Measurements from ENCODE around the gene CNTN4. TPM values are rescaled to one million over a fixed set of nuclear protein-coding genes. Genes with fewer than 3 reads are reported as not detected.

CNTN4 gene
- polyA plus RNA-seq, 4 donors: 0.27 to 6.5 (median 2.6) TPM; not detected in 1

- H3K27ac ChIP-seq (ENCODE audit: low read depth in 1 of 3, low read length in 2 of 3): no peak overlapping the region
- H3K36me3 ChIP-seq (ENCODE audit: control insufficient read depth in 3 of 3, insufficient read depth in 2 of 3, low read depth in 1 of 3, low read length in 3 of 3): no peaks in the 10 kb centered on the region
- FAIRE-seq: no peak
- H3K9me3 ChIP-seq (ENCODE audit: control insufficient read depth in 2 of 2, insufficient read depth in 1 of 2, low read depth in 1 of 2, low read length in 1 of 2): peaks cover 0 to 4% of the 10 kb centered on the region in 2 donors
- H3K27me3 ChIP-seq (ENCODE audit: control insufficient read depth in 3 of 3, insufficient read depth in 3 of 3, low read length in 3 of 3): no peaks in the 10 kb centered on the region
- no peak overlapping the region for H3K4me3 ChIP-seq (ENCODE audit: low read depth in 1 of 3, low read length in 3 of 3)
- DNase-seq: no peak
- 83 to 88% (median 83%) methylated on average over 2 of the region's 2 CpGs for WGBS, 3 donors
- H3K4me1 ChIP-seq (ENCODE audit: control insufficient read depth in 3 of 3, insufficient read depth in 2 of 3, low read depth in 1 of 3, low read length in 2 of 3): no peaks in the 10 kb centered on the region
These were observed 262.1 kb downstream of the CNTN4 start for GRCh38 chr3:2360815-2361214.

- no peaks in the 10 kb centered on the region for H3K27me3 ChIP-seq (ENCODE audit: control insufficient read depth in 3 of 3, insufficient read depth in 3 of 3, low read length in 3 of 3)
- peaks cover 0 to 4% of the 10 kb centered on the region in 2 donors for H3K9me3 ChIP-seq (ENCODE audit: control insufficient read depth in 2 of 2, insufficient read depth in 1 of 2, low read depth in 1 of 2, low read length in 1 of 2)
- H3K27ac ChIP-seq (ENCODE audit: low read depth in 1 of 3, low read length in 2 of 3): no peak overlapping the region
- no peak overlapping the region for H3K4me3 ChIP-seq (ENCODE audit: low read depth in 1 of 3, low read length in 3 of 3)
- DNase-seq (no peak), FAIRE-seq (no peak)
- no peaks in the 10 kb centered on the region for H3K36me3 ChIP-seq (ENCODE audit: control insufficient read depth in 3 of 3, insufficient read depth in 2 of 3, low read depth in 1 of 3, low read length in 3 of 3)
- 85 to 94% (median 89%) methylated on average over 6 of the region's 6 CpGs for WGBS, 3 donors
- H3K4me1 ChIP-seq (ENCODE audit: control insufficient read depth in 3 of 3, insufficient read depth in 2 of 3, low read depth in 1 of 3, low read length in 2 of 3): no peaks in the 10 kb centered on the region
These were observed 263.5 kb downstream of the CNTN4 start for GRCh38 chr3:2362122-2362521.

- WGBS, 3 donors: 51 to 59% (median 53%) methylated on average over 2 of the region's 2 CpGs
- Histone ChIP-seq H3K4me1 (ENCODE audit: control insufficient read depth in 3 of 3, insufficient read depth in 2 of 3, low read depth in 1 of 3, low read length in 2 of 3) (no peaks in the 10 kb centered on the region), H3K27ac (ENCODE audit: low read depth in 1 of 3, low read length in 2 of 3) (no peak overlapping the region), H3K27me3 (ENCODE audit: control insufficient read depth in 3 of 3, insufficient read depth in 3 of 3, low read length in 3 of 3) (no peaks in the 10 kb centered on the region), H3K36me3 (ENCODE audit: control insufficient read depth in 3 of 3, insufficient read depth in 2 of 3, low read depth in 1 of 3, low read length in 3 of 3) (no peaks in the 10 kb centered on the region), H3K9me3 (ENCODE audit: control insufficient read depth in 2 of 2, insufficient read depth in 1 of 2, low read depth in 1 of 2, low read length in 1 of 2) (peaks cover 0 to 4% of the 10 kb centered on the region in 2 donors), H3K4me3 (ENCODE audit: low read depth in 1 of 3, low read length in 3 of 3) (no peak overlapping the region)
- DNase-seq (no peak), FAIRE-seq (no peak)
These were observed 265.2 kb downstream of the CNTN4 start for GRCh38 chr3:2363854-2364253.

- FAIRE-seq: no peak
- H3K36me3 ChIP-seq (ENCODE audit: control insufficient read depth in 3 of 3, insufficient read depth in 2 of 3, low read depth in 1 of 3, low read length in 3 of 3): no peaks in the 10 kb centered on the region
- no peaks in the 10 kb centered on the region for H3K27me3 ChIP-seq (ENCODE audit: control insufficient read depth in 3 of 3, insufficient read depth in 3 of 3, low read length in 3 of 3)
- no peak for DNase-seq
- H3K4me3 ChIP-seq (ENCODE audit: low read depth in 1 of 3, low read length in 3 of 3): no peak overlapping the region
- no peak overlapping the region for H3K27ac ChIP-seq (ENCODE audit: low read depth in 1 of 3, low read length in 2 of 3)
- H3K9me3 ChIP-seq (ENCODE audit: control insufficient read depth in 2 of 2, insufficient read depth in 1 of 2, low read depth in 1 of 2, low read length in 1 of 2): no peaks in the 10 kb centered on the region
- no peaks in the 10 kb centered on the region for H3K4me1 ChIP-seq (ENCODE audit: control insufficient read depth in 3 of 3, insufficient read depth in 2 of 3, low read depth in 1 of 3, low read length in 2 of 3)
These were observed 271.7 kb downstream of the CNTN4 start for GRCh38 chr3:2370317-2370716.

- DNase-seq: no peak
- no peak overlapping the region for H3K4me3 ChIP-seq (ENCODE audit: low read depth in 1 of 3, low read length in 3 of 3)
- H3K4me1 ChIP-seq (ENCODE audit: control insufficient read depth in 3 of 3, insufficient read depth in 2 of 3, low read depth in 1 of 3, low read length in 2 of 3): no peaks in the 10 kb centered on the region
- H3K27ac ChIP-seq (ENCODE audit: low read depth in 1 of 3, low read length in 2 of 3): no peak overlapping the region
- no peak for FAIRE-seq
- WGBS, 3 donors: 48 to 77% (median 66%) methylated on average over 1 of the region's 1 CpG
- no peaks in the 10 kb centered on the region for H3K36me3 ChIP-seq (ENCODE audit: control insufficient read depth in 3 of 3, insufficient read depth in 2 of 3, low read depth in 1 of 3, low read length in 3 of 3)
- H3K27me3 ChIP-seq (ENCODE audit: control insufficient read depth in 3 of 3, insufficient read depth in 3 of 3, low read length in 3 of 3): no peaks in the 10 kb centered on the region
- no peaks in the 10 kb centered on the region for H3K9me3 ChIP-seq (ENCODE audit: control insufficient read depth in 2 of 2, insufficient read depth in 1 of 2, low read depth in 1 of 2, low read length in 1 of 2)
These were observed 273.6 kb downstream of the CNTN4 start for GRCh38 chr3:2372306-2372705.

GRCh38 chr3:2375376-2375775 is 276.7 kb downstream of the CNTN4 start:
- no peaks in the 10 kb centered on the region for H3K4me1 ChIP-seq (ENCODE audit: control insufficient read depth in 3 of 3, insufficient read depth in 2 of 3, low read depth in 1 of 3, low read length in 2 of 3)
- 76 to 82% (median 79%) methylated on average over 3 of the region's 3 CpGs for WGBS, 3 donors

GRCh38 chr3:2377281-2377680 is 278.6 kb downstream of the CNTN4 start:
- no peak for FAIRE-seq

More at GRCh38 chr3:2375376-2375775, 276.7 kb downstream of the CNTN4 start:
- Histone ChIP-seq H3K9me3 (ENCODE audit: control insufficient read depth in 2 of 2, insufficient read depth in 1 of 2, low read depth in 1 of 2, low read length in 1 of 2) (no peaks in the 10 kb centered on the region), H3K27ac (ENCODE audit: low read depth in 1 of 3, low read length in 2 of 3) (no peak overlapping the region), H3K27me3 (ENCODE audit: control insufficient read depth in 3 of 3, insufficient read depth in 3 of 3, low read length in 3 of 3) (no peaks in the 10 kb centered on the region), H3K4me3 (ENCODE audit: low read depth in 1 of 3, low read length in 3 of 3) (no peak overlapping the region), H3K36me3 (ENCODE audit: control insufficient read depth in 3 of 3, insufficient read depth in 2 of 3, low read depth in 1 of 3, low read length in 3 of 3) (no peaks in the 10 kb centered on the region)
- FAIRE-seq (no peak), DNase-seq (no peak)

GRCh38 chr3:2390926-2391532 is 292.4 kb downstream of the CNTN4 start:
- H3K36me3 ChIP-seq (ENCODE audit: control insufficient read depth in 3 of 3, insufficient read depth in 2 of 3, low read depth in 1 of 3, low read length in 3 of 3): no peaks in the 10 kb centered on the region
- DNase-seq (no peak), FAIRE-seq (no peak)
- no peaks in the 10 kb centered on the region for H3K4me1 ChIP-seq (ENCODE audit: control insufficient read depth in 3 of 3, insufficient read depth in 2 of 3, low read depth in 1 of 3, low read length in 2 of 3)
- no peak overlapping the region for H3K27ac ChIP-seq (ENCODE audit: low read depth in 1 of 3, low read length in 2 of 3)
- no peaks in the 10 kb centered on the region for H3K27me3 ChIP-seq (ENCODE audit: control insufficient read depth in 3 of 3, insufficient read depth in 3 of 3, low read length in 3 of 3)
- 26 to 53% (median 30%) methylated on average over 2 of the region's 2 CpGs for WGBS, 3 donors
- peaks cover 0 to 3% of the 10 kb centered on the region in 2 donors for H3K9me3 ChIP-seq (ENCODE audit: control insufficient read depth in 2 of 2, insufficient read depth in 1 of 2, low read depth in 1 of 2, low read length in 1 of 2)
- no peak overlapping the region for H3K4me3 ChIP-seq (ENCODE audit: low read depth in 1 of 3, low read length in 3 of 3)

More at GRCh38 chr3:2377281-2377680, 278.6 kb downstream of the CNTN4 start:
- Histone ChIP-seq H3K4me3 (ENCODE audit: low read depth in 1 of 3, low read length in 3 of 3) (no peak overlapping the region), H3K4me1 (ENCODE audit: control insufficient read depth in 3 of 3, insufficient read depth in 2 of 3, low read depth in 1 of 3, low read length in 2 of 3) (no peaks in the 10 kb centered on the region), H3K9me3 (ENCODE audit: control insufficient read depth in 2 of 2, insufficient read depth in 1 of 2, low read depth in 1 of 2, low read length in 1 of 2) (no peaks in the 10 kb centered on the region), H3K27me3 (ENCODE audit: control insufficient read depth in 3 of 3, insufficient read depth in 3 of 3, low read length in 3 of 3) (no peaks in the 10 kb centered on the region), H3K27ac (ENCODE audit: low read depth in 1 of 3, low read length in 2 of 3) (no peak overlapping the region), H3K36me3 (ENCODE audit: control insufficient read depth in 3 of 3, insufficient read depth in 2 of 3, low read depth in 1 of 3, low read length in 3 of 3) (no peaks in the 10 kb centered on the region)
- 20 to 41% (median 41%) methylated on average over 1 of the region's 1 CpG for WGBS, 3 donors
- DNase-seq: no peak

GRCh38 chr3:2391896-2392295 is 293.2 kb downstream of the CNTN4 start:
- H3K4me3 ChIP-seq (ENCODE audit: low read depth in 1 of 3, low read length in 3 of 3): no peak overlapping the region
- 77 to 83% (median 81%) methylated on average over 4 of the region's 4 CpGs for WGBS, 3 donors
- H3K9me3 ChIP-seq (ENCODE audit: control insufficient read depth in 2 of 2, insufficient read depth in 1 of 2, low read depth in 1 of 2, low read length in 1 of 2): peaks cover 0 to 3% of the 10 kb centered on the region in 2 donors
- H3K27me3 ChIP-seq (ENCODE audit: control insufficient read depth in 3 of 3, insufficient read depth in 3 of 3, low read length in 3 of 3): no peaks in the 10 kb centered on the region
- H3K4me1 ChIP-seq (ENCODE audit: control insufficient read depth in 3 of 3, insufficient read depth in 2 of 3, low read depth in 1 of 3, low read length in 2 of 3): no peaks in the 10 kb centered on the region
- H3K27ac ChIP-seq (ENCODE audit: low read depth in 1 of 3, low read length in 2 of 3): no peak overlapping the region
- FAIRE-seq: no peak
- H3K36me3 ChIP-seq (ENCODE audit: control insufficient read depth in 3 of 3, insufficient read depth in 2 of 3, low read depth in 1 of 3, low read length in 3 of 3): no peaks in the 10 kb centered on the region
- no peak for DNase-seq
